Measurements from ENCODE around the gene RIPK1.

The RIPK1 gene

GRCh38 chr6:3120765-3121089 lies 52.4 kb downstream of the RIPK1 start:
- no peak overlapping the region for H3K4me3 ChIP-seq (ENCODE audit: low read depth, low read length)
- no peak for TF ChIP-seq CTCF (IDR thresholded peaks at IDR 0.05; ENCODE audit: control insufficient read depth, extremely low read depth, insufficient read depth)
- no peak for DNase-seq (ENCODE audit: low read depth)

GRCh38 chr6:3122823-3123182 lies 54.5 kb downstream of the RIPK1 start:
- TF ChIP-seq CTCF (IDR thresholded peaks at IDR 0.05; ENCODE audit: control insufficient read depth, extremely low read depth, insufficient read depth): no peak
- no peak overlapping the region for H3K4me3 ChIP-seq (ENCODE audit: low read depth, low read length)
- DNase-seq (ENCODE audit: low read depth): no peak

- no peak for DNase-seq (ENCODE audit: low read depth)
- H3K4me3 ChIP-seq (ENCODE audit: low read depth, low read length): no peak overlapping the region
- TF ChIP-seq CTCF (IDR thresholded peaks at IDR 0.05; ENCODE audit: control insufficient read depth, extremely low read depth, insufficient read depth): no peak
Measured at GRCh38 chr6:3124667-3125066, 56.4 kb downstream of the RIPK1 start.

GRCh38 chr6:3125815-3126214 lies 57.5 kb downstream of the RIPK1 start:
- TF ChIP-seq CTCF (IDR thresholded peaks at IDR 0.05; ENCODE audit: control insufficient read depth, extremely low read depth, insufficient read depth): no peak
- DNase-seq (ENCODE audit: low read depth): no peak
- no peak overlapping the region for H3K4me3 ChIP-seq (ENCODE audit: low read depth, low read length)

GRCh38 chr6:3128356-3129108 lies 60.2 kb downstream of the RIPK1 start:
- no peak for DNase-seq (ENCODE audit: low read depth)
- no peak overlapping the region for H3K4me3 ChIP-seq (ENCODE audit: low read depth, low read length)
- TF ChIP-seq CTCF (IDR thresholded peaks at IDR 0.05; ENCODE audit: control insufficient read depth, extremely low read depth, insufficient read depth): no peak

- no peak overlapping the region for H3K4me3 ChIP-seq (ENCODE audit: low read depth, low read length)
- DNase-seq (ENCODE audit: low read depth): no peak
- TF ChIP-seq CTCF (IDR thresholded peaks at IDR 0.05; ENCODE audit: control insufficient read depth, extremely low read depth, insufficient read depth): no peak
Measured at GRCh38 chr6:3131695-3132094, 63.4 kb downstream of the RIPK1 start.

GRCh38 chr6:3133515-3133914 lies 65.2 kb downstream of the RIPK1 start:
- DNase-seq (ENCODE audit: low read depth): no peak
- no peak overlapping the region for H3K4me3 ChIP-seq (ENCODE audit: low read depth, low read length)
- no peak for TF ChIP-seq CTCF (IDR thresholded peaks at IDR 0.05; ENCODE audit: control insufficient read depth, extremely low read depth, insufficient read depth)
